Measurements from ENCODE around the gene R3HCC1L.
"Not testable (repeated sequence)": the region's sequence is repeated elsewhere in the genome, so short reads cannot be mapped to it uniquely, and the experiment has no call there.

DNA sequence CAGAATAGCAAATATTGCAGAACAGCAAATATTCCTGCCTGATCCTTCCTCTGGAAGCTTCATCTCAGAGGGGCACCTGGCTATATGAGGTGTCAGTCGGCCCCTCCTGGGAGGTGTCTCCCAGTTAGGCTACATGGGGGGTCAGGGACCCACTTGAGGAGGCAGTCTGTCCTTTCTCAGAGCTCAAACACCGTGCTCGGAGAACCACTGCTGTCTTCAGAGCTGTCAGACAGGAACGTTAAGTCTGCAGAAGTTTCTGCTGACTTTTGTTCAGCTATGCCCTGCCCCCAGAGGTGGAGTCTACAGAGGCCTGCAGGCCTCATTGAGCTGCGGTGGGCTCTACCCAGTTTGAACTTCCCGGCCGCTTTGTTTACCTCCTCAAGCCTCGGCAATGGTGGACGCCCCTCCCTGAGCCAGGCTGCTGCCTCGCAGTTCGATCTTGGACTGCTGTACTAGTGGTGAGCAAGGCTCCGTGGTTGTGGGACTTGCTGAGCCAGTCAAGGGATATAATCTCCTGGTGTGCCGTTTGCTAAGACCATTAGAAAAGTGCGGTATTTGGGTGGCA is 48.0 kb downstream of the R3HCC1L start:
- TF ChIP-seq, protein P1, sequence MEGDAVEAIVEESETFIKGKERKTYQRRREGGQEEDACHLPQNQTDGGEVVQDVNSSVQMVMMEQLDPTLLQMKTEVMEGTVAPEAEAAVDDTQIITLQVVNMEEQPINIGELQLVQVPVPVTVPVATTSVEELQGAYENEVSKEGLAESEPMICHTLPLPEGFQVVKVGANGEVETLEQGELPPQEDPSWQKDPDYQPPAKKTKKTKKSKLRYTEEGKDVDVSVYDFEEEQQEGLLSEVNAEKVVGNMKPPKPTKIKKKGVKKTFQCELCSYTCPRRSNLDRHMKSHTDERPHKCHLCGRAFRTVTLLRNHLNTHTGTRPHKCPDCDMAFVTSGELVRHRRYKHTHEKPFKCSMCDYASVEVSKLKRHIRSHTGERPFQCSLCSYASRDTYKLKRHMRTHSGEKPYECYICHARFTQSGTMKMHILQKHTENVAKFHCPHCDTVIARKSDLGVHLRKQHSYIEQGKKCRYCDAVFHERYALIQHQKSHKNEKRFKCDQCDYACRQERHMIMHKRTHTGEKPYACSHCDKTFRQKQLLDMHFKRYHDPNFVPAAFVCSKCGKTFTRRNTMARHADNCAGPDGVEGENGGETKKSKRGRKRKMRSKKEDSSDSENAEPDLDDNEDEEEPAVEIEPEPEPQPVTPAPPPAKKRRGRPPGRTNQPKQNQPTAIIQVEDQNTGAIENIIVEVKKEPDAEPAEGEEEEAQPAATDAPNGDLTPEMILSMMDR (IDR thresholded peaks at IDR 0.05) = not testable (repeated sequence)
- not testable (repeated sequence) for TF ChIP-seq POLR2A (IDR thresholded peaks at IDR 0.05)
